ENCODE measurements around the gene SAMHD1.

The SAMHD1 gene

DNA sequence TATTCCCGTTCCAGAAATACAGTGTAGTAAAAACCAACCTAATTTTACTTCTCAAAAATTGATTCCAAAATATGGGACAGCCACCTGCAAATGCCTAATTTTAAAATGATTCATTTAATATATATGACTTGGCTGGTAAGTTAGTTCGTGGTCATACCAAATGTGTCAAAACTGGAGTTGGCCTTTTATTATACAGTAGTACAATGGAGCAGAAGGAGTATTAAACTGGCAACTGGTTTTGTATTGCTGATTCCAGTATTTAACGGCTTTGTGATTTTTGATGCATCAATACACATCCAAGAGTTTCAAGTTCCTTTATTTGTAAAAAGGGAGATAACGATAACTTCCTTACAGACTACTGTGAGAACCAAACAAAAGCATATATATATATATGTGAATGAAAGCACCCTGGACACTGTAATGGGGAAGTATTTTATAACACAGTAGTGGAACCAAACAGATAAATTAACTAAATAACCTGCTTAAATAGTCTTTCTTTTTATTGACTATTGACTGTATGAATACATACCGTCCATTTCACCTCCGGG, 24.8 kb downstream of the SAMHD1 start:
- TF ChIP-seq, protein P1, sequence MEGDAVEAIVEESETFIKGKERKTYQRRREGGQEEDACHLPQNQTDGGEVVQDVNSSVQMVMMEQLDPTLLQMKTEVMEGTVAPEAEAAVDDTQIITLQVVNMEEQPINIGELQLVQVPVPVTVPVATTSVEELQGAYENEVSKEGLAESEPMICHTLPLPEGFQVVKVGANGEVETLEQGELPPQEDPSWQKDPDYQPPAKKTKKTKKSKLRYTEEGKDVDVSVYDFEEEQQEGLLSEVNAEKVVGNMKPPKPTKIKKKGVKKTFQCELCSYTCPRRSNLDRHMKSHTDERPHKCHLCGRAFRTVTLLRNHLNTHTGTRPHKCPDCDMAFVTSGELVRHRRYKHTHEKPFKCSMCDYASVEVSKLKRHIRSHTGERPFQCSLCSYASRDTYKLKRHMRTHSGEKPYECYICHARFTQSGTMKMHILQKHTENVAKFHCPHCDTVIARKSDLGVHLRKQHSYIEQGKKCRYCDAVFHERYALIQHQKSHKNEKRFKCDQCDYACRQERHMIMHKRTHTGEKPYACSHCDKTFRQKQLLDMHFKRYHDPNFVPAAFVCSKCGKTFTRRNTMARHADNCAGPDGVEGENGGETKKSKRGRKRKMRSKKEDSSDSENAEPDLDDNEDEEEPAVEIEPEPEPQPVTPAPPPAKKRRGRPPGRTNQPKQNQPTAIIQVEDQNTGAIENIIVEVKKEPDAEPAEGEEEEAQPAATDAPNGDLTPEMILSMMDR (IDR thresholded peaks at IDR 0.05): no peak
- Histone ChIP-seq H3K9ac (no peak overlapping the region), H3K27me3 (ENCODE audit: control insufficient read depth, insufficient read depth, low read length) (no peaks in the 10 kb centered on the region), H3K36me3 (ENCODE audit: control insufficient read depth, insufficient read depth, low read length) (no peaks in the 10 kb centered on the region), H3K9me3 (ENCODE audit: control insufficient read depth, low read length) (no peaks in the 10 kb centered on the region), H3K4me3 (ENCODE audit: low read depth, low read length) (no peak overlapping the region), H3K4me2 (ENCODE audit: low read length) (no peak overlapping the region), H3K27ac (no peak overlapping the region), H3K4me1 (no peaks in the 10 kb centered on the region), H2AFZ (no peak overlapping the region), H3K79me2 (no peaks in the 10 kb centered on the region)

DNA sequence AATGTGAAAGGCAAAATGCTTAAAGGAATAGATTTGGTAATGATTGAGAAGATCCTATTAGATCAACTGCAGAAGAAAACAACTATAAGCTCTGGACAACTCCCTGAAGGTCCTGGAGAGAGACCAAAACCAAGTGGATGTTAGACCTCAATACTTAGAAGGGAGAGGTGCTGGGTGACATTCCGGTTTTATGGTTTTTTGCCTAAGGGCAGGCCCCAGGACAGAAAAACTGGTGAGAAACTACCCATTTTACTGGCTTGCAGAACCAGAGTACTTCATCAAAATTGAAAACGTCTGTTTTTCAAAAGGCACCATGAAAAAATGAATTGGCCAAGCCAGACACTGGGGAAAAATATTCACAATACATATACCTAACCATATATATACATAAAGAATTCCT, 26.3 kb downstream of the SAMHD1 start:
- H3K4me2 ChIP-seq (ENCODE audit: low read length): no peak overlapping the region
- no peak overlapping the region for H3K27ac ChIP-seq
- H3K9ac ChIP-seq: no peak overlapping the region
- H3K27me3 ChIP-seq (ENCODE audit: control insufficient read depth, insufficient read depth, low read length): no peaks in the 10 kb centered on the region
- H3K36me3 ChIP-seq (ENCODE audit: control insufficient read depth, insufficient read depth, low read length): no peaks in the 10 kb centered on the region
- no peaks in the 10 kb centered on the region for H3K4me1 ChIP-seq
- H3K4me3 ChIP-seq (ENCODE audit: low read depth, low read length): no peak overlapping the region
- H3K9me3 ChIP-seq (ENCODE audit: control insufficient read depth, low read length): no peaks in the 10 kb centered on the region
- TF ChIP-seq, protein P1 (IDR thresholded peaks at IDR 0.05): no peak
- no peaks in the 10 kb centered on the region for H3K79me2 ChIP-seq
- H2AFZ ChIP-seq: no peak overlapping the region

DNA sequence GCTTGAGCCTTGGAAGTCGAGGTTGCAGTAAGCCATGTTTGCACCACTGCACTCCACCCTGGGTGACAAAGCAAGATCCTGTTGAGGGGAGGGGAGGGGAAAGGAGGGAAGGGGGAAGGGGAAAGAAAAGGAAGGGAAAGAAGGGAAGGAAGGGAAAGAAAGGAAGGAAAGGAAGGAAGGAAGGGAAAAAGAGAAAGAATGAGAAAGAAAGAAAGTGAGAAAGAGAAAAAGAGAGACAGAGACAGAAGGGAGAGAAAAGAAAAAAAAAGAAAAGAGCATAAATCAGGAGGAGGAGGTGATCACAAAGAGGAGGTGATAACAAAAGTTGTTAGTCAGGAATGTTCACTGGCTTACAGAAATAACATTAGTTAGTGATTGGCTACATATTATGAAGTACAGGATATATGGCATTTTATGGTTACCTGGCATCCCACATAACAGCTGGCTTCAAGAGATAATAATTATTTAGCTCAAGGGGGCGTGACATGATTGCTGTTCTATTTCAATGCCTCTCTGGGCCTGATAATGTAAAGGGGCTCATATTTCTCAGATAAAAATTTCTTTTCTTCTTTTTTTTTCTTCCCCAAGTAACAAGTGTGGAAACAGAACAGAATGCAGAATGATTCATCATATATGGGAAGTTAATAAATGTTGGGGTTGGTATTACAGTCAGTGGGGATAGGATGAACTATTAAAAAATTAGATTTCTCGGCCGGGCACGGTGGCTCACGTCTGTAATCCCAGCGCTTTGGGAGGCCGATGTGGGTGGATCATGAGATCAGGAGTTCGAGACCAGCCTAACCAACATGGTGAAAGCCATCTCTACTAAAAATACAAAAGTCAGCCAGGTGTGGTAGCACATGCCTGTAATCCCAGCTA, 27.1 kb downstream of the SAMHD1 start:
- Histone ChIP-seq H3K27ac (no peak overlapping the region), H3K27me3 (ENCODE audit: control insufficient read depth, insufficient read depth, low read length) (no peaks in the 10 kb centered on the region), H3K36me3 (ENCODE audit: control insufficient read depth, insufficient read depth, low read length) (no peaks in the 10 kb centered on the region), H3K4me3 (ENCODE audit: low read depth, low read length) (no peak overlapping the region), H3K79me2 (no peaks in the 10 kb centered on the region), H2AFZ (no peak overlapping the region), H3K4me1 (no peaks in the 10 kb centered on the region), H3K9me3 (ENCODE audit: control insufficient read depth, low read length) (no peaks in the 10 kb centered on the region), H3K9ac (no peak overlapping the region), H3K4me2 (ENCODE audit: low read length) (no peak overlapping the region)
- TF ChIP-seq, protein P1 (IDR thresholded peaks at IDR 0.05): no peak

DNA sequence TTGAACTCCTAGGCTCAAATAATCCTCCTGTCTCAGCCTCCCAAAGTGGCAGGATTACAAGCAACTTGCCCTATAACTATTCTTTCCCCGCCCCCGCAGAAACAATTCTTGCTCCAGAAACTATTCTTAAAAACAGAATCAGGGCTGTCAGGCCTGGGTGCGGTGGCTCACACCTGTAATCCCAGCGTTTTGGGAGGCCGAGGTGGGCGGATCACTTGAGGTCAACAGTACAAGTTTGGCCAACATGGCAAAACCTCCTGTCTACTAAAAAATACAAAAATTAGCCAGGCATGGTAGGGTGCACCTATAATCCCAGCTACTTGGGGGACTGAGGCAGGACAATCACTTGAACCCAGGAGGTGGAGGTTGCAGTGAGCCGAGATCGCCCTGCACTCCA, 31.2 kb downstream of the SAMHD1 start:
- no peaks in the 10 kb centered on the region for H3K79me2 ChIP-seq
- no peak overlapping the region for H3K9ac ChIP-seq
- TF ChIP-seq, protein P1 (IDR thresholded peaks at IDR 0.05): no peak
- no peak overlapping the region for H3K4me2 ChIP-seq (ENCODE audit: low read length)
- H3K9me3 ChIP-seq (ENCODE audit: control insufficient read depth, low read length): no peaks in the 10 kb centered on the region
- H3K4me1 ChIP-seq: no peaks in the 10 kb centered on the region
- H3K27me3 ChIP-seq (ENCODE audit: control insufficient read depth, insufficient read depth, low read length): no peaks in the 10 kb centered on the region
- no peak overlapping the region for H3K27ac ChIP-seq
- no peak overlapping the region for H2AFZ ChIP-seq
- no peaks in the 10 kb centered on the region for H3K36me3 ChIP-seq (ENCODE audit: control insufficient read depth, insufficient read depth, low read length)
- H3K4me3 ChIP-seq (ENCODE audit: low read depth, low read length): no peak overlapping the region
